Thyroid gland (tissue), 4 donors: ENCODE measurements around the gene ATAD3A.

Source experiments
- POLR2A ChIP-seq, 2 donors: fragments of 450-650 bp; IDR thresholded peaks; one replicate each; pipeline ENCODE4 v1.6.1; 2017; ENCODE audit warnings: antibody characterized with exemption in 2 of 2, mild to moderate bottlenecking in 2 of 2, moderate library complexity in 1 of 2
- TF ChIP-seq, protein P1 (sequence below), 6 experiments: fragments of 200-600 bp in 3 of 6; fragments of 450-650 bp in 3 of 6; sonication (generic) in 3 of 6; IDR thresholded peaks; one replicate each; pipeline ENCODE4 v1.5.1; 2016 to 2019; ENCODE audit warnings: antibody characterized with exemption in 6 of 6, mild to moderate bottlenecking in 2 of 6, inconsistent platforms in 1 of 6, moderate library complexity in 1 of 6

DNA sequence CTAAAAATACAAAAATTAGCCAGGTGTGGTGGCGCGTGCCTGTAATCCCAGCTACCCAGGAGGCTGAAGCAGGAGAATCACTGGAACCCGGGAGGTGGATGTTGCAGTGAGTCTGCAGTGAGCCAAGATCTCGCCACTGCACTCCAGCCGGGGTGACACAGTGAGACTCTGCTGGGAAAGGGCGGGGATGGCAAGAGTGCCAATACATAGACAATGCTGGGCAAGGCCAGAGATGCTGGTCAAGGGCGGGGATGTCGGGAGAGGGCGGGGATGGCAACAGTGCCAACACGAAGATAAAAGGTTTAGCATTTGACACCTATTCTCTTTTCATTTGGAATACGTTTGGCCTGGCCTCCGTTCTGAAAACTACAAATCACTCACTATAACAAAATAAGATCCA lies 51.7 kb downstream of the ATAD3A start:
- TF ChIP-seq, protein P1, sequence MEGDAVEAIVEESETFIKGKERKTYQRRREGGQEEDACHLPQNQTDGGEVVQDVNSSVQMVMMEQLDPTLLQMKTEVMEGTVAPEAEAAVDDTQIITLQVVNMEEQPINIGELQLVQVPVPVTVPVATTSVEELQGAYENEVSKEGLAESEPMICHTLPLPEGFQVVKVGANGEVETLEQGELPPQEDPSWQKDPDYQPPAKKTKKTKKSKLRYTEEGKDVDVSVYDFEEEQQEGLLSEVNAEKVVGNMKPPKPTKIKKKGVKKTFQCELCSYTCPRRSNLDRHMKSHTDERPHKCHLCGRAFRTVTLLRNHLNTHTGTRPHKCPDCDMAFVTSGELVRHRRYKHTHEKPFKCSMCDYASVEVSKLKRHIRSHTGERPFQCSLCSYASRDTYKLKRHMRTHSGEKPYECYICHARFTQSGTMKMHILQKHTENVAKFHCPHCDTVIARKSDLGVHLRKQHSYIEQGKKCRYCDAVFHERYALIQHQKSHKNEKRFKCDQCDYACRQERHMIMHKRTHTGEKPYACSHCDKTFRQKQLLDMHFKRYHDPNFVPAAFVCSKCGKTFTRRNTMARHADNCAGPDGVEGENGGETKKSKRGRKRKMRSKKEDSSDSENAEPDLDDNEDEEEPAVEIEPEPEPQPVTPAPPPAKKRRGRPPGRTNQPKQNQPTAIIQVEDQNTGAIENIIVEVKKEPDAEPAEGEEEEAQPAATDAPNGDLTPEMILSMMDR (IDR thresholded peaks at IDR 0.05), result no peak
- TF ChIP-seq POLR2A (IDR thresholded peaks at IDR 0.05), result no peak
